K562 (cell line): ENCODE data around the gene CMTM1. TPM values are rescaled to one million over a fixed set of nuclear protein-coding genes. Genes with fewer than 3 reads are reported as not detected.

ENCODE experiments used
- DPF2 ChIP-seq: fragments of 450-650 bp; IDR thresholded peaks from 2 replicates; pipeline ENCODE4 v1.6.1; 2016
- GABPB1 ChIP-seq: sonication (generic); formaldehyde crosslinking; IDR thresholded peaks from 2 replicates; pipeline ENCODE4 v1.8.0; 2022; ENCODE audit warnings: mild to moderate bottlenecking, missing genetic modification reagents
- MAFF ChIP-seq: IDR thresholded peaks from 2 replicates; pipeline ENCODE4 v1.6.1; 2012; ENCODE audit warnings: low read length, improper control_type of control experiment
- MCM3 ChIP-seq: fragments of 450-650 bp; IDR thresholded peaks from 2 replicates; pipeline ENCODE4 v1.6.1; 2016
- MEF2A ChIP-seq: IDR thresholded peaks from 2 replicates; pipeline ENCODE4 v1.6.1; 2011; ENCODE audit warnings: low read depth, mild to moderate bottlenecking, low read length, moderate library complexity; ENCODE audit not compliant: control insufficient read depth
- MEIS2 ChIP-seq: fragments of 450-650 bp; IDR thresholded peaks from 2 replicates; pipeline ENCODE4 v1.6.1; 2014; ENCODE audit warnings: mild to moderate bottlenecking; ENCODE audit not compliant: partially characterized antibody
- POLR2H ChIP-seq: IDR thresholded peaks from 2 replicates; pipeline ENCODE4 v1.6.1; 2016; ENCODE audit warnings: missing genetic modification characterization, low read depth, mild to moderate bottlenecking, control low read depth, missing compliant biosample characterization, moderate library complexity
- RBFOX2 ChIP-seq: fragments of 200-400 bp; formaldehyde crosslinking; IDR thresholded peaks from 2 replicates; pipeline ENCODE4 v1.6.1; 2017; ENCODE audit warnings: low read depth, mild to moderate bottlenecking, low read length, moderate library complexity
- RBM17 ChIP-seq: fragments of 200-400 bp; formaldehyde crosslinking; IDR thresholded peaks from 2 replicates; pipeline ENCODE4 v1.6.1; 2017; ENCODE audit warnings: low read depth, mild to moderate bottlenecking, low read length, borderline replicate concordance
- RBM25 ChIP-seq: fragments of 200-400 bp; formaldehyde crosslinking; IDR thresholded peaks from 2 replicates; pipeline ENCODE4 v1.6.1; 2018; ENCODE audit warnings: low read length, low read depth, moderate library complexity; ENCODE audit not compliant: severe bottlenecking
- SMAD4 ChIP-seq: fragments of 250-450 bp; sonication (Bioruptor Pico); conservative IDR thresholded peaks from 2 replicates; pipeline ENCODE4 v1.8.0; 2021; ENCODE audit warnings: inconsistent platforms, mild to moderate bottlenecking, moderate library complexity
- ZNF507 ChIP-seq: conservative IDR thresholded peaks from 2 replicates; pipeline ENCODE4 v1.6.1; 2017; ENCODE audit warnings: missing genetic modification characterization, missing compliant biosample characterization
- ZNF780A ChIP-seq: fragments of 250-450 bp; sonication (Bioruptor Pico); IDR thresholded peaks from 2 replicates; pipeline ENCODE4 v1.5.0; 2021; ENCODE audit warnings: mild to moderate bottlenecking
- ZNF830 ChIP-seq: fragments of 250-450 bp; sonication (Bioruptor Pico); IDR thresholded peaks from 2 replicates; pipeline ENCODE4 v1.5.0; 2021; ENCODE audit warnings: mild to moderate bottlenecking
- polyA plus RNA-seq, 8 experiments: library from polyadenylated mRNA; depleted of rRNA in 4 of 8; stranded (reverse) in 5 of 8; unstranded in 3 of 8; fragments of >200 nt; fragmentation: Nextera tagmentation in 2 of 8; fragmentation: Illumina TruSeq in 1 of 8; extraction: Ambion mirVana in 2 of 8; extraction: Trizol in 1 of 8; gene quantifications; 2 replicates each; pipeline versions ENCODE4 v1.2.1 to v1.2.3, GENCODE V29; 2011 to 2014; ENCODE audit warnings: inconsistent platforms in 1 of 8, missing spikeins in 1 of 8
- total RNA-seq, 7 experiments: library from RNA; depleted of rRNA in 6 of 7; stranded (reverse); fragments of >200 nt in 6 of 7; fragmentation: Illumina TruSeq in 2 of 7; extraction: Trizol in 2 of 7; gene quantifications; 2 replicates each; pipeline versions ENCODE4 v1.2.1 to v1.2.3, GENCODE V29; 2011 to 2021; ENCODE audit warnings: low replicate concordance in 1 of 7
- TF ChIP-seq, protein P1 (sequence below), 2 experiments: fragments of 450-650 bp; formaldehyde crosslinking in 1 of 2; IDR thresholded peaks; 2 replicates each; pipeline versions ENCODE4 v1.4.0 to v1.6.1; 2014 to 2020; ENCODE audit warnings: mild to moderate bottlenecking in 2 of 2, borderline replicate concordance in 1 of 2, low read depth in 1 of 2
- TF ChIP-seq, protein P2 (sequence below), 2 experiments: fragments of 450-650 bp; conservative IDR thresholded peaks; 2 replicates each; pipeline ENCODE4 v1.6.1; 2017; ENCODE audit warnings: mild to moderate bottlenecking in 2 of 2, moderate library complexity in 2 of 2
- TF ChIP-seq, protein P3 (sequence below): IDR thresholded peaks from 2 replicates; pipeline ENCODE4 v1.6.1; 2011; ENCODE audit not compliant: insufficient read length; ENCODE audit errors: extremely low read depth

Gene CMTM1
- total and polyA plus RNA-seq, 9 of the 15 experiments (the other 6 are each of a cell fraction or from before 2014, with no cell fraction given), result 0.25 to 2.6 (median 1.1) TPM; not detected in 2

DNA sequence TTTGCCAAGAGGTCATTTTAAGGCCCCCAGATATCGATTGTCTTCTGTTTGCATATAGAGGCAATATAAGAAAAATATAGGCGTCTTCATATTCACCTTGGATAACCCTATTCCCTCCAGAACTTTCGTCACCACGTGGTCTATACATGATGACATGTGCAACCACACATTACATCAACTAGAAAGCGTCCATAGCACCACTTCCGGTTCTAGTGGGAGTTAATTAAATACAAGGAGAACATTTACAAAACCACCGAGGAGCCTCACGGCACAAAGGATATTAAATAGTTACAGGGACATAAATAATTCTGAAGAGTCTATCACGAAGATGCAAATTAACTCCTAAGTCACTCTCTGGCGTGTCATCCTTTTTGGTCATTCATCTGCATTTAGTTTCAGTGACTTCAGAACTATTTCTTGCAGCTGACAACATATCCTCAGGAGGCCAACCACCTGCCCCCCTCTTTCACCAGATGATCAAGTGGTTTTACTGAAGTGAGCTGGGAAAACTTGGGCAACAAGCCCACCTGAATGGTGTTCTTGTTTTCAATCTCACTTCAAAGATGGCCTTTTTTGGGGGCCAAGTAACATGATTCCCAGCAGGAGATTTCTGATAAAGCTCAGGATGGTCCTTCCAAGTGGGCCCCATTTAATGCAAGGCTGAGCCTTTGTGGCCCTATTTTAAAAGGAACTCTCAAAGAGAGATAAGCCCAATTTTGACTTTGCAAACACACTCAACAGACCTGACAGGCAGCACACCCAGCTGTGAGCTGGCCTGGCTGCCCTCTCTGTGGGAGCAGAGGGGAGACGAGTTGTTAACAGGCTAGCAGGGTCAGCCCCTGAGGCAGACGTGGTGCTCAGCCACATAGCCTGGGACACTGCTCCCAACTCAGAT lies 53.5 kb downstream of the CMTM1 start (continued):
- TF ChIP-seq, protein P1, sequence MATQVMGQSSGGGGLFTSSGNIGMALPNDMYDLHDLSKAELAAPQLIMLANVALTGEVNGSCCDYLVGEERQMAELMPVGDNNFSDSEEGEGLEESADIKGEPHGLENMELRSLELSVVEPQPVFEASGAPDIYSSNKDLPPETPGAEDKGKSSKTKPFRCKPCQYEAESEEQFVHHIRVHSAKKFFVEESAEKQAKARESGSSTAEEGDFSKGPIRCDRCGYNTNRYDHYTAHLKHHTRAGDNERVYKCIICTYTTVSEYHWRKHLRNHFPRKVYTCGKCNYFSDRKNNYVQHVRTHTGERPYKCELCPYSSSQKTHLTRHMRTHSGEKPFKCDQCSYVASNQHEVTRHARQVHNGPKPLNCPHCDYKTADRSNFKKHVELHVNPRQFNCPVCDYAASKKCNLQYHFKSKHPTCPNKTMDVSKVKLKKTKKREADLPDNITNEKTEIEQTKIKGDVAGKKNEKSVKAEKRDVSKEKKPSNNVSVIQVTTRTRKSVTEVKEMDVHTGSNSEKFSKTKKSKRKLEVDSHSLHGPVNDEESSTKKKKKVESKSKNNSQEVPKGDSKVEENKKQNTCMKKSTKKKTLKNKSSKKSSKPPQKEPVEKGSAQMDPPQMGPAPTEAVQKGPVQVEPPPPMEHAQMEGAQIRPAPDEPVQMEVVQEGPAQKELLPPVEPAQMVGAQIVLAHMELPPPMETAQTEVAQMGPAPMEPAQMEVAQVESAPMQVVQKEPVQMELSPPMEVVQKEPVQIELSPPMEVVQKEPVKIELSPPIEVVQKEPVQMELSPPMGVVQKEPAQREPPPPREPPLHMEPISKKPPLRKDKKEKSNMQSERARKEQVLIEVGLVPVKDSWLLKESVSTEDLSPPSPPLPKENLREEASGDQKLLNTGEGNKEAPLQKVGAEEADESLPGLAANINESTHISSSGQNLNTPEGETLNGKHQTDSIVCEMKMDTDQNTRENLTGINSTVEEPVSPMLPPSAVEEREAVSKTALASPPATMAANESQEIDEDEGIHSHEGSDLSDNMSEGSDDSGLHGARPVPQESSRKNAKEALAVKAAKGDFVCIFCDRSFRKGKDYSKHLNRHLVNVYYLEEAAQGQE (IDR thresholded peaks at IDR 0.05; ENCODE audit: borderline replicate concordance), result 0 out of 2 replicates have a peak, but pooled peaks have one; percentile 2
- TF ChIP-seq, protein P1 (CRISPR knock-in tag; IDR thresholded peaks at IDR 0.05; ENCODE audit: low read depth), result no peak
- TF ChIP-seq GABPB1, result peak; percentile 40; the same call in 1 of the 2 replicates
- TF ChIP-seq, protein P2, sequence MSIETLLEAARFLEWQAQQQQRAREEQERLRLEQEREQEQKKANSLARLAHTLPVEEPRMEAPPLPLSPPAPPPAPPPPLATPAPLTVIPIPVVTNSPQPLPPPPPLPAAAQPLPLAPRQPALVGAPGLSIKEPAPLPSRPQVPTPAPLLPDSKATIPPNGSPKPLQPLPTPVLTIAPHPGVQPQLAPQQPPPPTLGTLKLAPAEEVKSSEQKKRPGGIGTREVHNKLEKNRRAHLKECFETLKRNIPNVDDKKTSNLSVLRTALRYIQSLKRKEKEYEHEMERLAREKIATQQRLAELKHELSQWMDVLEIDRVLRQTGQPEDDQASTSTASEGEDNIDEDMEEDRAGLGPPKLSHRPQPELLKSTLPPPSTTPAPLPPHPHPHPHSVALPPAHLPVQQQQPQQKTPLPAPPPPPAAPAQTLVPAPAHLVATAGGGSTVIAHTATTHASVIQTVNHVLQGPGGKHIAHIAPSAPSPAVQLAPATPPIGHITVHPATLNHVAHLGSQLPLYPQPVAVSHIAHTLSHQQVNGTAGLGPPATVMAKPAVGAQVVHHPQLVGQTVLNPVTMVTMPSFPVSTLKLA (conservative IDR thresholded peaks at IDR 0.05), result peak; percentile 69 to 72
- TF ChIP-seq SMAD4 (CRISPR knock-in tag), result 0 out of 2 replicates have a peak, but pooled peaks have one; percentile 5
- TF ChIP-seq RBM17, result no peak
- no peak for TF ChIP-seq RBM25
- no peak for TF ChIP-seq MAFF
- TF ChIP-seq, protein P3, sequence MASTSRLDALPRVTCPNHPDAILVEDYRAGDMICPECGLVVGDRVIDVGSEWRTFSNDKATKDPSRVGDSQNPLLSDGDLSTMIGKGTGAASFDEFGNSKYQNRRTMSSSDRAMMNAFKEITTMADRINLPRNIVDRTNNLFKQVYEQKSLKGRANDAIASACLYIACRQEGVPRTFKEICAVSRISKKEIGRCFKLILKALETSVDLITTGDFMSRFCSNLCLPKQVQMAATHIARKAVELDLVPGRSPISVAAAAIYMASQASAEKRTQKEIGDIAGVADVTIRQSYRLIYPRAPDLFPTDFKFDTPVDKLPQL, result no peak
- TF ChIP-seq ZNF830 (CRISPR knock-in tag), result no peak
- peak; percentile 35; the same call in 1 of the 2 replicates for TF ChIP-seq MEF2A
- TF ChIP-seq POLR2H (tag), result no peak
- TF ChIP-seq ZNF780A, result no peak
- TF ChIP-seq RBFOX2, result peak; percentile 48
- TF ChIP-seq MCM3, result no peak
- peak; percentile 46 for TF ChIP-seq MEIS2
- TF ChIP-seq ZNF507 (tag), result no peak
- TF ChIP-seq DPF2, result peak; percentile 51; the same call in 1 of the 2 replicates
